GM13977 (cell line): ENCODE results near the gene NDUFA5.
"Not testable (repeated sequence)": the region's sequence is repeated elsewhere in the genome, so short reads cannot be mapped to it uniquely, and the experiment has no call there.

Experiments used
- DNase-seq: peaks from one replicate; pipeline ENCODE4 v3.0.0; 2012; ENCODE audit warnings: low spot score
- CTCF ChIP-seq: IDR thresholded peaks from 2 replicates; pipeline ENCODE4 v1.5.1; 2012; ENCODE audit warnings: mild to moderate bottlenecking, control low read depth; ENCODE audit not compliant: insufficient read depth; ENCODE audit errors: extremely low read depth, missing control alignments
- in situ Hi-C: fragments of 300-500 bp; cut with MboI; formaldehyde crosslinking; loops from one replicate; pipeline ENCODE4 v1.12.0; 2022; ENCODE audit warnings: low sequenced_read_pairs, low pct_unique_long_range_greater_than_20kb, mixed read lengths, inconsistent platforms; ENCODE audit not compliant: unreplicated experiment

Gene NDUFA5

GRCh38 chr7:123534383-123535260 is 23.0 kb downstream of the NDUFA5 start, which contains the start of gene IQUB:
Gene IQUB (minus strand): TSS chr7:123534595. CDS start chr7:123512340, 22,255 bp downstream.
- no peak for TF ChIP-seq CTCF
- DNase-seq: peak; percentile 95
- in situ Hi-C loops: no loop called here

- TF ChIP-seq CTCF: no peak
- in situ Hi-C loops: no loop called here
Measured at GRCh38 chr7:123533929-123534382, 23.7 kb downstream of the NDUFA5 start.

GRCh38 chr7:123533553-123533917 is 24.1 kb downstream of the NDUFA5 start:
- TF ChIP-seq CTCF: no peak
- in situ Hi-C loops: no loop called here
- no peak for DNase-seq

More at GRCh38 chr7:123533929-123534382, 23.7 kb downstream of the NDUFA5 start:
- peak; percentile 33 for DNase-seq

- peak; percentile 19 for DNase-seq
- in situ Hi-C loops: not testable (repeated sequence)
Measured at GRCh38 chr7:123532788-123533552, 24.6 kb downstream of the NDUFA5 start.

- DNase-seq, in situ Hi-C loops: not testable (repeated sequence)
Measured at GRCh38 chr7:123532343-123532742, 25.3 kb downstream of the NDUFA5 start.

- in situ Hi-C loops, DNase-seq: not testable (repeated sequence)
Measured at GRCh38 chr7:123530035-123530591, 27.5 kb downstream of the NDUFA5 start.

GRCh38 chr7:123528265-123528664 is 29.4 kb downstream of the NDUFA5 start:
- no peak for DNase-seq
- in situ Hi-C loops: no loop called here
- no peak for TF ChIP-seq CTCF

- in situ Hi-C loops, DNase-seq: not testable (repeated sequence)
Measured at GRCh38 chr7:123527712-123528225, 29.8 kb downstream of the NDUFA5 start.

GRCh38 chr7:123526533-123526932 is 31.1 kb downstream of the NDUFA5 start:
- in situ Hi-C loops: not testable (repeated sequence)

More at GRCh38 chr7:123526533-123526932, 31.1 kb downstream of the NDUFA5 start:
- not testable (repeated sequence) for DNase-seq
